ENCODE measurements around the gene EPB41L5. TPM values are rescaled to one million over a fixed set of nuclear protein-coding genes. Genes with fewer than 3 reads are reported as not detected.

EPB41L5 gene
- total RNA-seq, 1 experiment from 2014 or later: 19.0 TPM

DNA sequence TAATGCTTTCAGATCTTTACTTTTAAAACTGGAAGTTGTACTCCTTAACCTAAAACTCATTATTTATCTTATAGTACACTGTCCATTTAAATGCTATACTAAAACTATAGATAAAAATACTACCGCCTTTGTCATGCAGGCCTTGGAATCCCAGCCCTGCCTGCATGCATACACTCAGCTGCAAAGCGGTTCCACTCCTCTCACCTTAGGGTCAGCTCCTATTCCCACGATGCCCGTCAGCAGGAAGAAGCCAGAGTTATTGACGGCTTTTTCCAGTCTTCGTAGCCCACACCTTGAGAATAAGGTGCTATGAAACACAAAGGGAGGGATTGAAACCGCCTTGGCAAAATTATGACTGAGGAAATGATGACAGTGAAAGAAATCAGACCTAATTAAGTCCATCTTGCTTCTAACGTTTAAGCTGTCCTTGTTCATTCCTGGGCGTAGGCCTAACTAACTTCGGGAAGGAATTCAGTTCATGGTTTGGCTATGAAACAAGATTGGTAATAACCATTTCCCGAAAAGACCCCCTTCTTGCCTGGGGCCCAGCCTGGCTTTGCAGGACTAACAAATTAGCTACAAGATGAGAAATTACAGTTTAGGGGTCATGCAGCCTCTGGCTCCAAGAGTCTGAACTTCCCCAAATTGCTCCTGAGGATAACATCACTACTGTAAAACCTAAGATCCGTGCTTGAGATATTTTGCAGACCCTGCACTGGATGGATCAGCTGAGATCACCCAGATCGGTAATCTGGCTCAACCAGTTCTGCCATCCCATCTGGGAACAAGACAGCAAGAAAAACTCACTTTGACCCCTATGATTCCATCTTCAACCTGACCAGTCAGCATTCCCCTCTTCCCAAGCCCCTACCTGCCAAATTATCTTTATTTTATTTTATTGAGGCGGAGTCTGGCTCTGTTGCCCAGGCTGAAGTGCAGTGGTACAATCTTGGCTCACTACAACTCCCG lies 17.1 kb downstream of the EPB41L5 start:
- TF ChIP-seq, protein P1, sequence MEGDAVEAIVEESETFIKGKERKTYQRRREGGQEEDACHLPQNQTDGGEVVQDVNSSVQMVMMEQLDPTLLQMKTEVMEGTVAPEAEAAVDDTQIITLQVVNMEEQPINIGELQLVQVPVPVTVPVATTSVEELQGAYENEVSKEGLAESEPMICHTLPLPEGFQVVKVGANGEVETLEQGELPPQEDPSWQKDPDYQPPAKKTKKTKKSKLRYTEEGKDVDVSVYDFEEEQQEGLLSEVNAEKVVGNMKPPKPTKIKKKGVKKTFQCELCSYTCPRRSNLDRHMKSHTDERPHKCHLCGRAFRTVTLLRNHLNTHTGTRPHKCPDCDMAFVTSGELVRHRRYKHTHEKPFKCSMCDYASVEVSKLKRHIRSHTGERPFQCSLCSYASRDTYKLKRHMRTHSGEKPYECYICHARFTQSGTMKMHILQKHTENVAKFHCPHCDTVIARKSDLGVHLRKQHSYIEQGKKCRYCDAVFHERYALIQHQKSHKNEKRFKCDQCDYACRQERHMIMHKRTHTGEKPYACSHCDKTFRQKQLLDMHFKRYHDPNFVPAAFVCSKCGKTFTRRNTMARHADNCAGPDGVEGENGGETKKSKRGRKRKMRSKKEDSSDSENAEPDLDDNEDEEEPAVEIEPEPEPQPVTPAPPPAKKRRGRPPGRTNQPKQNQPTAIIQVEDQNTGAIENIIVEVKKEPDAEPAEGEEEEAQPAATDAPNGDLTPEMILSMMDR (IDR thresholded peaks at IDR 0.05; ENCODE audit: unreplicated experiment): no peak
- no peaks in the 10 kb centered on the region for H3K9me3 Mint-ChIP-seq (ENCODE audit: unreplicated experiment)
- DNase-seq (ENCODE audit: unreplicated experiment): no peak
- no peaks in the 10 kb centered on the region for H3K4me1 Mint-ChIP-seq (ENCODE audit: insufficient read depth, unreplicated experiment)
- POLR2A ChIA-PET: interaction anchor here (0.6 kb wide), 1 partner anchor 211 kb away, joined by 3 read pairs; no protein-coding TSS in a partner anchor
- no peaks in the 10 kb centered on the region for H3K27me3 Mint-ChIP-seq (ENCODE audit: insufficient read depth, unreplicated experiment)
- intact Hi-C loops (cut with micrococcal nuclease): no loop called here
- H3K4me3 Mint-ChIP-seq (ENCODE audit: unreplicated experiment): no peak overlapping the region
- peaks cover 6% of the 10 kb centered on the region for H3K36me3 Mint-ChIP-seq (ENCODE audit: insufficient read depth, unreplicated experiment)
- no peak overlapping the region for H3K27ac Mint-ChIP-seq (ENCODE audit: low read depth, unreplicated experiment)
- CTCF ChIA-PET: interaction anchor here (1.3 kb wide), 1 partner anchor 17 kb away, joined by 4 read pairs; the partner anchor contains the start of gene EPB41L5
- no TSS peak for BruUV-seq (replicated peaks)

DNA sequence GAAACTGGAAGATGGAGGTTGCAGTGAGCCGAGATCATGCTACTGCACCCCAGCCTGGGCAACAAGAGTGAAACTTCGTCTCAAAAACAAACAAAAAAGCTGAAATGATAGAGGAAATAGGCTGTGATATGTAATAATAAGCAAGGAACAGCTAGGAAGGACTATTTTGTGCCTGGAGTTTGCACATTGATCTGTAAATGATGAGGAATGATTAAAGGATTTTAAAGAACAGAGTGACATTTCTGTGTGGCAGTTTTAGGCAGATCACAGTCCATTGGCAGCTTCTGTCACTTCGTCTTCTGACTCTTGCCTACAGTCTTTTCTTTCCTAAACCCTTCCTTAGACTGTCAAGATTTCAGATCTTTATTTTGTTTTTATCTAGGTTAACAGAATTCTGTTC lies 19.4 kb downstream of the EPB41L5 start:
- POLR2A ChIA-PET: no interaction called here
- TF ChIP-seq, protein P1 (IDR thresholded peaks at IDR 0.05; ENCODE audit: unreplicated experiment): no peak
- no peak for DNase-seq (ENCODE audit: unreplicated experiment)
- Mint-ChIP-seq H3K9me3 (ENCODE audit: unreplicated experiment) (no peaks in the 10 kb centered on the region), H3K27ac (ENCODE audit: low read depth, unreplicated experiment) (no peak overlapping the region), H3K36me3 (ENCODE audit: insufficient read depth, unreplicated experiment) (no peaks in the 10 kb centered on the region), H3K4me1 (ENCODE audit: insufficient read depth, unreplicated experiment) (no peaks in the 10 kb centered on the region), H3K27me3 (ENCODE audit: insufficient read depth, unreplicated experiment) (no peaks in the 10 kb centered on the region), H3K4me3 (ENCODE audit: unreplicated experiment) (no peak overlapping the region)
- intact Hi-C loops (cut with micrococcal nuclease): no loop called here
- BruUV-seq (replicated peaks): no TSS peak
- CTCF ChIA-PET: no interaction called here

- intact Hi-C loops (cut with micrococcal nuclease): no loop called here
- Mint-ChIP-seq H3K27ac (ENCODE audit: low read depth, unreplicated experiment) (no peak overlapping the region), H3K4me3 (ENCODE audit: unreplicated experiment) (no peak overlapping the region), H3K27me3 (ENCODE audit: insufficient read depth, unreplicated experiment) (no peaks in the 10 kb centered on the region), H3K4me1 (ENCODE audit: insufficient read depth, unreplicated experiment) (no peaks in the 10 kb centered on the region), H3K36me3 (ENCODE audit: insufficient read depth, unreplicated experiment) (peaks cover 6% of the 10 kb centered on the region), H3K9me3 (ENCODE audit: unreplicated experiment) (peaks cover 4% of the 10 kb centered on the region)
- ChIA-PET CTCF (interaction anchor here (0.6 kb wide), 1 partner anchor 124 kb away, joined by 3 read pairs; no protein-coding TSS in a partner anchor), POLR2A (no interaction called here)
- no peak for DNase-seq (ENCODE audit: unreplicated experiment)
- TF ChIP-seq, protein P1 (IDR thresholded peaks at IDR 0.05; ENCODE audit: unreplicated experiment): no peak
- BruUV-seq (replicated peaks): no TSS peak
Measured at GRCh38 chr2:120034027-120034426, 21.1 kb downstream of the EPB41L5 start.

GRCh38 chr2:120034621-120035020 lies 21.7 kb downstream of the EPB41L5 start:
- POLR2A ChIA-PET: no interaction called here
- intact Hi-C loops (cut with micrococcal nuclease): no loop called here
- BruUV-seq (replicated peaks): no TSS peak
- peaks cover 6% of the 10 kb centered on the region for H3K36me3 Mint-ChIP-seq (ENCODE audit: insufficient read depth, unreplicated experiment)
- H3K27me3 Mint-ChIP-seq (ENCODE audit: insufficient read depth, unreplicated experiment): no peaks in the 10 kb centered on the region
- CTCF ChIA-PET: no interaction called here
- H3K4me1 Mint-ChIP-seq (ENCODE audit: insufficient read depth, unreplicated experiment): no peaks in the 10 kb centered on the region
- no peak overlapping the region for H3K4me3 Mint-ChIP-seq (ENCODE audit: unreplicated experiment)
- H3K27ac Mint-ChIP-seq (ENCODE audit: low read depth, unreplicated experiment): no peak overlapping the region
- H3K9me3 Mint-ChIP-seq (ENCODE audit: unreplicated experiment): peaks cover 7% of the 10 kb centered on the region
- no peak for DNase-seq (ENCODE audit: unreplicated experiment)
- TF ChIP-seq, protein P1 (IDR thresholded peaks at IDR 0.05; ENCODE audit: unreplicated experiment): no peak

Measured in MCF 10A (cell line).